ENCODE results near the gene SCAANT1.
A peak's percentile ranks its signal among the peaks of the same experiment; 100 is the strongest.

SCAANT1 gene

DNA sequence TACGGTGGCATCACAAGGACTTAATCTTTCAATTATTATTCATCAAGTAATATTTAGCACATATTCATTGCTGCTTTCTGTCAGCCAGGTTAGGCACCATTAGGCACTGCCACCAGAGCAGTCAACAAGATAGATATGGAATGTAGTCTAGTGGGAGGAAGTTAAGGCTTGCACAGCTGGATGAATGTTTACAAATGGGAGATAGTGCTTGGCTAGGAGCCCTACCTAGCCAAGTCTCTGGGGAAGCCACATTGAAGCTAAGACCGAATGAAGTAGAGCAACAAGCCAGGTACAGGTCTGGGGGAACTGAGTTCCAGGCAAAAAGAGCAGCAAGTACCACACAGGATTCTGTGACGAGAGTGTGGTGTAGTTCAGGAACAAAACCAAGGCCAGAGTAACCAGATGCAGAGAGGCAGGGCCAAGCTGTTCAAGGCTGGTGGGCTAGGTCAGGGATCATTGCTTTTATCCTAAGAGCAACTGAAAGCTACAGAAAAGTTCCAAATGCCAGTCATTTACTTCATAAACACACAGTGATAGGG, 33.4 kb upstream of the SCAANT1 start:
- Mint-ChIP-seq H3K27ac (no peak overlapping the region), H3K4me3 (no peak overlapping the region), H3K4me1 (ENCODE audit: low read depth) (peaks cover 41% of the 10 kb centered on the region)

DNA sequence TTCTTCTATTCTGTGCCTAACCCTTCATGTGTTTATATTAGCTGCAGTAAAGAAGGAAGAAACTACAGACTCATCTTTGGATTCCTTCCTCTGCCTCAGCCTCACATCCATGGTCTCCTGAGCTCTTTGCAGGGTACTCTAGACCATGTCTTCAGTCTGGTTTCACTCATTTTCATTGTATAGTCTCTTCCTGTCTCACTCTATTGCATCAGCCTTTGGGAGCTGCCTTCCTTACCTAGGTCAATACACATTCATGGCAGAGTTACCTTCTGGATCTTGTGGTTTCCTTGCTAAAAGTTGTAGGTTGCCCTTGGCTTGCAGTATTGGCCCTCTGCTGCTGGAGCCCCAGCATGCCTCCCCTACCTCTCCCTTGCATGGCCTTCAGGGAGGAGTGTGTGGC, 31.5 kb upstream of the SCAANT1 start:
- H3K9me3 Mint-ChIP-seq, result no peaks in the 10 kb centered on the region
- H3K27ac Mint-ChIP-seq, result peak overlapping the region; percentile 16
- H3K4me1 Mint-ChIP-seq (ENCODE audit: low read depth), result peaks cover 56% of the 10 kb centered on the region
- no peak overlapping the region for H3K4me3 Mint-ChIP-seq
- peaks cover 38% of the 10 kb centered on the region for H3K36me3 Mint-ChIP-seq (ENCODE audit: low read depth)
- intact Hi-C loops (cut with micrococcal nuclease), result no loop called here
- no peaks in the 10 kb centered on the region for H3K27me3 Mint-ChIP-seq

More for the DNA sequence above, 33.4 kb upstream of the SCAANT1 start:
- Mint-ChIP-seq H3K27me3 (no peaks in the 10 kb centered on the region), H3K9me3 (no peaks in the 10 kb centered on the region), H3K36me3 (ENCODE audit: low read depth) (peaks cover 38% of the 10 kb centered on the region)
- intact Hi-C loops (cut with micrococcal nuclease), result no loop called here

DNA sequence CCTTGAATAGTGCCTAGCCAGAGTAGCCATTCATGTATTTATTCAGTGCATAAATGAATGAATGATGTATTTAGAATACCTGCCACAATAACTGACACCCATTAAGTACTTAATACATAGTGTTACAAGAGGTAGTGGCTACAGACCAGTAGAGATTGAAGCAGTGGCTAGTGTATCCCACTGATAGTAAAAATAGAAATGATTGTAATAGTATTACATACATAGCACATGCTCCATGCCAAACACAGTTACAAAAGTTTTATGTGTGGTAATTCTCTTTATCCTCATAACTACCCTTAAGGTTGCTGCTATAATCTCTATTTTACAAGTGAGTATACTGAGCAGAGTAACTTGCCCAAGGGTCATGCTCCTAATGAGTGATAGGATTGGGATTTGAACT, 30.3 kb upstream of the SCAANT1 start:
- intact Hi-C loops (cut with micrococcal nuclease), result no loop called here
- H3K36me3 Mint-ChIP-seq (ENCODE audit: low read depth), result peaks cover 38% of the 10 kb centered on the region
- H3K27me3 Mint-ChIP-seq, result no peaks in the 10 kb centered on the region
- H3K27ac Mint-ChIP-seq, result no peak overlapping the region
- no peaks in the 10 kb centered on the region for H3K9me3 Mint-ChIP-seq
- H3K4me3 Mint-ChIP-seq, result no peak overlapping the region
- H3K4me1 Mint-ChIP-seq (ENCODE audit: low read depth), result peaks cover 59% of the 10 kb centered on the region

- no peaks in the 10 kb centered on the region for H3K27me3 Mint-ChIP-seq
- H3K36me3 Mint-ChIP-seq (ENCODE audit: low read depth), result peaks cover 30% of the 10 kb centered on the region
- no peaks in the 10 kb centered on the region for H3K9me3 Mint-ChIP-seq
- H3K27ac Mint-ChIP-seq, result no peak overlapping the region
- H3K4me3 Mint-ChIP-seq, result no peak overlapping the region
- peaks cover 58% of the 10 kb centered on the region for H3K4me1 Mint-ChIP-seq (ENCODE audit: low read depth)
- intact Hi-C loops (cut with micrococcal nuclease), result no loop called here
These were observed 28.2 kb upstream of the SCAANT1 start for GRCh38 chr3:63940389-63940757.

- intact Hi-C loops (cut with micrococcal nuclease), result no loop called here
- H3K27me3 Mint-ChIP-seq, result no peaks in the 10 kb centered on the region
- no peak overlapping the region for H3K4me3 Mint-ChIP-seq
- peaks cover 19% of the 10 kb centered on the region for H3K36me3 Mint-ChIP-seq (ENCODE audit: low read depth)
- H3K27ac Mint-ChIP-seq, result no peak overlapping the region
- peaks cover 64% of the 10 kb centered on the region for H3K4me1 Mint-ChIP-seq (ENCODE audit: low read depth)
- H3K9me3 Mint-ChIP-seq, result no peaks in the 10 kb centered on the region
These were observed 25.8 kb upstream of the SCAANT1 start for GRCh38 chr3:63937661-63938651.

GRCh38 chr3:63936925-63937324, 24.7 kb upstream of the SCAANT1 start:
- Mint-ChIP-seq H3K4me3 (no peak overlapping the region), H3K36me3 (ENCODE audit: low read depth) (peaks cover 13% of the 10 kb centered on the region), H3K9me3 (no peaks in the 10 kb centered on the region), H3K27me3 (no peaks in the 10 kb centered on the region), H3K4me1 (ENCODE audit: low read depth) (peaks cover 68% of the 10 kb centered on the region), H3K27ac (no peak overlapping the region)
- intact Hi-C loops (cut with micrococcal nuclease), result no loop called here

GRCh38 chr3:63934041-63934866, 22.1 kb upstream of the SCAANT1 start:
- peaks cover 26% of the 10 kb centered on the region for H3K36me3 Mint-ChIP-seq (ENCODE audit: low read depth)
- H3K4me3 Mint-ChIP-seq, result peak overlapping the region; percentile 28
- H3K9me3 Mint-ChIP-seq, result no peaks in the 10 kb centered on the region
- H3K4me1 Mint-ChIP-seq (ENCODE audit: low read depth), result peaks cover 74% of the 10 kb centered on the region
- H3K27me3 Mint-ChIP-seq, result no peaks in the 10 kb centered on the region
- peak overlapping the region; percentile 79 for H3K27ac Mint-ChIP-seq
- intact Hi-C loops (cut with micrococcal nuclease), result no loop called here

DNA sequence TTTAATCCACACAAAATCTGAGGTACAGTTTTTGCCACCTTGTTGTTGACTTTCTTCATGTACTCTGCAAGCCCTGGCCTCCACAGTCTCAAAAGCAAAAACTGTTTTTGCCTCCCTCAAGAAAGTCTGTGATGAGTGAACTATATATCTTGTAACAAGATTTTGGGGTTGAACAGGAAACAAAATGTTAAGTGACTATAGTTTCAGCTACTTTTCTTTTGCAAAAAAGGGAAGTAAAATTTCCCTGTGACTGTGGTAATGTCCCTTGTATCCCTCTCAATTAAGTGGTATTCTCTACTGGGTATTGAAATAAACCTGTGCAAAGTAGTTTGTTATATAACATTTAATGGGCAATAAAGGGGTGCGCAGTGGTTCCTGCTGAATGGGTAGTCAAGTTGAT, 21.3 kb upstream of the SCAANT1 start:
- Mint-ChIP-seq H3K9me3 (no peaks in the 10 kb centered on the region), H3K27me3 (no peaks in the 10 kb centered on the region), H3K27ac (peak overlapping the region; percentile 79), H3K4me3 (peak overlapping the region; percentile 39), H3K36me3 (ENCODE audit: low read depth) (peaks cover 26% of the 10 kb centered on the region), H3K4me1 (ENCODE audit: low read depth) (peaks cover 76% of the 10 kb centered on the region)
- intact Hi-C loops (cut with micrococcal nuclease), result no loop called here

- Mint-ChIP-seq H3K36me3 (ENCODE audit: low read depth) (peaks cover 26% of the 10 kb centered on the region), H3K4me1 (ENCODE audit: low read depth) (peaks cover 74% of the 10 kb centered on the region), H3K27me3 (no peaks in the 10 kb centered on the region), H3K27ac (peak overlapping the region; percentile 79), H3K4me3 (no peak overlapping the region), H3K9me3 (no peaks in the 10 kb centered on the region)
- intact Hi-C loops (cut with micrococcal nuclease), result no loop called here
These were observed 20.5 kb upstream of the SCAANT1 start for GRCh38 chr3:63932509-63933212.

- peaks cover 30% of the 10 kb centered on the region for H3K36me3 Mint-ChIP-seq (ENCODE audit: low read depth)
- intact Hi-C loops (cut with micrococcal nuclease), result no loop called here
- no peaks in the 10 kb centered on the region for H3K27me3 Mint-ChIP-seq
- peak overlapping the region; percentile 68 for H3K27ac Mint-ChIP-seq
- H3K9me3 Mint-ChIP-seq, result no peaks in the 10 kb centered on the region
- H3K4me3 Mint-ChIP-seq, result no peak overlapping the region
- H3K4me1 Mint-ChIP-seq (ENCODE audit: low read depth), result peaks cover 74% of the 10 kb centered on the region
These were observed 19.1 kb upstream of the SCAANT1 start for GRCh38 chr3:63931290-63931689.

GRCh38 chr3:63927422-63928280, 15.5 kb upstream of the SCAANT1 start:
- Mint-ChIP-seq H3K4me3 (peak overlapping the region; percentile 39), H3K4me1 (ENCODE audit: low read depth) (peaks cover 88% of the 10 kb centered on the region), H3K9me3 (no peaks in the 10 kb centered on the region), H3K27ac (peak overlapping the region; percentile 66), H3K27me3 (no peaks in the 10 kb centered on the region), H3K36me3 (ENCODE audit: low read depth) (peaks cover 56% of the 10 kb centered on the region)
- intact Hi-C loops (cut with micrococcal nuclease), result loop anchor here (2.0 kb wide), 1 partner anchor 17 kb away; no protein-coding TSS in a partner anchor

DNA sequence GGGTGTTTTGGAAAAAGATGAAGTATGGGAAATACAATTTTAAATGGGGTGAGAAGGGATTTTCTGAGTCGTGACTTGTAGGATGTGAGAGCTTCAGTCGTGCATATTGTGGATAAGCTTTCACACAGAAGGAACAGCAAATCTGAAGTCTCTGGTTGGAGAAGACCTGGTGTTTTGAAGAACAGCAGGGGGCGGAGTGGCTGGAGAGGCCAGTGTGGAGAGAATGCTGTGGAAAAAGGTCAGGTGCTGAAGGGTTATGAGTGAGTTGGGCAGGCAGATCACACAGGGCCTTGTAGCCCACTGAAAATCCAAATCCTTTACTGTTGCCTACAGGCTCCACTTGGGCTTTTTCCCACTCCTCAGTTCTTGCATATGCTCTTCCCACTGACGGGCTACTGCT, 14.1 kb upstream of the SCAANT1 start:
- peak overlapping the region; percentile 66 for H3K27ac Mint-ChIP-seq
- peaks cover 90% of the 10 kb centered on the region for H3K4me1 Mint-ChIP-seq (ENCODE audit: low read depth)
- H3K36me3 Mint-ChIP-seq (ENCODE audit: low read depth), result peaks cover 56% of the 10 kb centered on the region
- intact Hi-C loops (cut with micrococcal nuclease), result loop anchor here (2.0 kb wide), 1 partner anchor 16 kb away; no protein-coding TSS in a partner anchor
- H3K9me3 Mint-ChIP-seq, result no peaks in the 10 kb centered on the region
- H3K4me3 Mint-ChIP-seq, result no peak overlapping the region
- H3K27me3 Mint-ChIP-seq, result no peaks in the 10 kb centered on the region
